HG02571 (cell line): Measurements from ENCODE around the gene UCHL3.

Source experiments
- ATAC-seq: cut with Tn5 transposase; IDR thresholded peaks from one replicate; pipeline ENCODE4 v1.9.1; 2021; ENCODE audit warnings: mild to moderate bottlenecking, moderate library complexity; ENCODE audit not compliant: unreplicated experiment

The UCHL3 gene

DNA sequence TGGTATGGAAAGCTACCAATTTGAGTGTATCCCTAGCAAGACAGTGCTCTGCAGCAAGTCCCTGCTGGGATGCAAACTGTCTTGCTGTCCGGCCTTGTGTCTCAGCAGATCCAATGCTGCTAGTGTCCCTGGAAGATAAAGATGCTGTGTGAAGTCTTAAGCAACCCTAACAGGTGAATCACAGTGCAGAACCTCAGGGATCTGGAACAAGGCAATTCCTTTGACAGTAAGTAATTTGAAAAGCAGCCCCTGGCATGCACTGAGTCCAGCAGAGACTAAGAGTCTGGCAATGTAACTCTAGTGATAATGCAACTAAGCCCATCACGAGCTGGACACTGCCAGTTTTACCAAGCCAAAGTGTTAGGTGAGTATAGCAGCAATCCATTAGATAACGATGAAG, 1.7 kb upstream of the UCHL3 start:
- ATAC-seq, result no peak

DNA sequence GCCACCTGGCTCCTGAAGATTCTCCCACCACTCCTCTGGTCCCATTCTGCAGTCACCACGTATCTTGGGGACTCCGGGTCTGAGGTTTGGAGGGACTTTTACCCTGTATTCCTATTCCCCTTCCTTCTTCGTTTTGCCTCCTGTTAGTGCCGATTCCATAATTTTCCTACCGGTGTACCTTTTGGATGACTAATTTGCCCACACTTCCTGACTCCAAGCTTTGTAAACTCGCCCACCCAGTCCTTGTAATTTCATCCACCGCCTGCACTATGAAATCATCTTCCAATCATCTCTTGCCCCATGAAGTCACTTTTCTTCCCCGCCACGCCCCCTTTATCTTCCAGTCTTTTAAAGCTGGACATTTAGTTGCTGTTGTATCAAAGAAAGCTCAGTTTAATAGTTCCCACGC, 572 bp downstream of the UCHL3 start:
- ATAC-seq, result peak; percentile 10

DNA sequence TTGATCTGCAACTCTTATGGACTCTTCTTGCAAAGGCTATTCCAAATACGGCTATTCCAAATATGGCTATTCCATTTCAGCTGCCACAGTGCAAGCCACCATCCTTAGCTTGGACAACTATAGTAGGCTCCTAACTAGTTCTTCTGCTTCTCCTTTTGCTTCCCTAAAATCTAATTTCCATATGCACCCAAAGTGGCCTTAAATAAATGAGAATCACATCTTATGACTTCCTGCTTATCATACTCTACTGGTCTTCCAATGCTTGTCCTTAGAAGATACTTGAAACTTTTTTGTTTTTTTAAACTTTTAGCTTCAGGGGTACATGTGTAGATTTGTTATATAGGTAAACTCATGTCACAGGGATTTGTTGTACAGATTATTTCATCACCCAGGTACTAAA, 4.9 kb downstream of the UCHL3 start:
- ATAC-seq, result no peak

DNA sequence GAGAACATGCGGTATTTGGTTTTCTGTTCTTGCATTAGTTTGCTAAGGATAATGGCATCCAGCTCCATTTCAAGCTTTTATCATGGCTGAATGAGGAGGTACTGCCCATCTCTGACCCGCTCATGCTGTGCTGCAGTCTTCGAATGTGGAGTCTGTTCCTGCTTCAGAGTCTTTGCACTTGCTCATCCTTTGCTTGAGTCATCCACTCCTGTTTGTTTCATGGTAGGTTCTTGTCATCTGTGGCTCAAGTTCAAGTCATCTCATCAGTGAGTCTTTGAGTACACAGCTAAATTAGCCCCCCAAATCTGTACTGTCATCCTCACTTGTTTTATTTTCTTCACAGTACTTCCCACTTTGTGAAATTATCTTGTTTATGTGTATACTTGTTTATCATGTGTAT, 5.4 kb downstream of the UCHL3 start:
- no peak for ATAC-seq

DNA sequence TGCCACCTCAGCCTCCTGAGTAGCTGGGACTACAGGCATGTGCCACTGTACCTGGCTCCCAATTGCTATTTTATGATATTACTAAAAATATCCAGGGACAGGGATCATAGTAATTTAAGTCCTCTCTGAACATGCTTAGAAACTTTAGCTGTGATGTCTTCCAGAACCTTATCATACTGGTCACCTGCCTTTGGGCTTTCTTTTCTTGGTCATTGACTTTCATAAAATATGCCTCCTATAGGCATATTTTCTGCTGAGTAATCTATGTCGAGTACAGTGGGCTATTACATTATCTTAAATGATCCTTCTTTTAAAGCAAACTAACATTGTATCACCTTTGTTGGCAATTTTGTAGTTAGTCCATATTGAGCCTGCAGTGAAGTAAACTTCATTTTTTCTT, 6.2 kb downstream of the UCHL3 start:
- ATAC-seq, result no peak

DNA sequence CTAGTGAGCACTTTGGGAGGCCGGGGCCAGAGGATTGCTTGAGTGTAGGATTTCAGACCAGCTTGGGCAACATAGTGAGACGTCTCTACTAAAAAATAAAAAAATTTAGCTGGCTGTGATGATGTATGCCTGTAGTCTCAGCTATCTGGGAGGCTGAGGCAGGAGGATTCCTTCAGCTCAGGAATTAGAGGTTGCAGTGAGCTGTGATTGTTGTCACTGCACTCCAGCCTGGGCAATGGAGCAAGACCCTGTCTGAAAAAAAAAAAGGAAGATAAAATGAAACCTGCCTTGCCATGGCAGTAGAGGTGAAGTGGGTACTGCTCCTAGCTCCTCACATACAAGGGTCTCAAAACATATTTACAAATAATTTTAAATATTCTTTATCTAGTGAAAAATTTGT, 7.4 kb downstream of the UCHL3 start:
- ATAC-seq, result no peak

DNA sequence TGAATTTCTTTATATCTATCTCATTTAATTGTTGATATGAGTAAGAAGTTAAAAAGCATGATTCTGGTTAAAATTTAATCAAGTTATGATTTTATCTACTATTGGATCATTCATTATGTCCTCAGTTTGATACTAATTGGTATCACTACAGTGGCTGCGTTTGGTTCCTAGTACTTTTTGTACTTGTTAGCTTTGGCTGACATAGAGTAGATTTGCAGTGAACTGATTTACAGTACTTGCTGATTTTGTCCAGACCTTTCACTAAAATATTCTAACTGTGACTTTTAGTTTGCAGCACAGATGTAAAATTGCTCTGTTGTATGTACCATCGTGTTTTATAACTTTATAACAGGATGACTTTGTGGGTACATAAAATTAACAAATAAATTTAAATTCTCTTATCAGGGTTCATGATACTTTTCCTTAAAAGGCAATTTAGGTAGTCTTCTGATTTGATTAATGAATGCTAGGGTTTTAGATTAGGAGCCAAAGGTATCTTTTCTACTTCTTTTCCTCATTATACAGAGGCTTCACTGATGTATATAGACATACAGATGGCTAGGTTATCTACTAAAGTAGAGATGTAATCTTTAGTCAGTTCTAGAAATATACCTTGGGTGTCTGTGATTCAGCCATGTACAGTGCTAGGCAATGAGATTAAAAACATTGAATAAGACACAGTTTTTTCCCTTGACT, 8.7 kb downstream of the UCHL3 start:
- ATAC-seq, result no peak

DNA sequence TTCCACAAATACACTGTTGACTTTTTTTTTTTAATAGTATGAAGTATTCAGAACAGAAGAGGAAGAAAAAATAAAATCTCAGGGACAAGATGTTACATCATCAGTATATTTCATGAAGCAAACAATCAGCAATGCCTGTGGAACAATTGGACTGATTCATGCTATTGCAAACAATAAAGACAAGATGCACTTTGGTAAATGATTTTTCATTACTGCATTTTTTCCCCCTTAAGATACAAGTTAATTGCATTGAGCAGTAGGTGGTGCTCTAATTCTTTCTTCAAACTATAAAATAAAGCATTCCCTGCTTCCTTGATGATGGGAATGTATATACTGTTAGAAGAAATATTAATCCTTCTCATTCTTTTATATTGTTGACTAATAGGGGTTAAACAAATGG, 17.1 kb downstream of the UCHL3 start:
- no peak for ATAC-seq

DNA sequence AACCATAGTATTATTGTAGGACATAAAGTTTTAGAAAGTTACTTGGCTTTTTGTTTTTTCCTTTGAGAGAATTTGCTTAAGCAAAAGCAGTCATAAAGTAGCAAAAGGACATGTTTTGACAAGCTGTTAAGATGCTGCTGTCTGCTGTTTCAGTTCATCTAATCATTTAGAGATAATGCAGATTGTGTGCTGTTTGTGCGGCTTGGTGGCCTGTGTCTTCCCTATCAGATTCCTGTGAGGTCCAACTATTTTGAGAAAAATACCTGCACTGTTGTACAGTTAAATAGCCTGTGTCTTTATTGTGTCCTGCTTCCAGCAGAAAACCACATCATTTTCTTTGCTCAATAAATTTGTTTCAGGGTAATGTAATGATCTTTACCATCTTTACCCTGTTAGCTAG, 20.0 kb downstream of the UCHL3 start:
- ATAC-seq, result no peak

DNA sequence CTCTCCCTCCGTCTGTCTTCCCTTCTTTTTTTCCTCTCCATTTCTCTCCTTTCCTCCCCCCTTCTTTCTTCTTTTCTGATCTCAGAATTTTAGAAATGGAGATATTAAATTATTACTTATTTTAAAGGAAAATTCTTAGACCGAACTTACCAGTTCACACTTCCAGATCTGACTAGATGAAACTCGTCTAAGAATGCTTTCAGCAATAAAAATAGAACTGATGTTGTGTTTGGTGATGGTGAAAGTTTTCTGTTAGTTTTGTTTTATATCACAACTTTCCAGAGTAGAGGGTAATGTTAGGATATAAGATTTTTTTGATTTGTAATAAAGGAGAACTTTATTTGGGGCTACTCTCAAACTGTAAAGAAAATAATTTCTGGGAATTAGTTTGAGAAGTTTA, 29.9 kb downstream of the UCHL3 start:
- ATAC-seq, result no peak

DNA sequence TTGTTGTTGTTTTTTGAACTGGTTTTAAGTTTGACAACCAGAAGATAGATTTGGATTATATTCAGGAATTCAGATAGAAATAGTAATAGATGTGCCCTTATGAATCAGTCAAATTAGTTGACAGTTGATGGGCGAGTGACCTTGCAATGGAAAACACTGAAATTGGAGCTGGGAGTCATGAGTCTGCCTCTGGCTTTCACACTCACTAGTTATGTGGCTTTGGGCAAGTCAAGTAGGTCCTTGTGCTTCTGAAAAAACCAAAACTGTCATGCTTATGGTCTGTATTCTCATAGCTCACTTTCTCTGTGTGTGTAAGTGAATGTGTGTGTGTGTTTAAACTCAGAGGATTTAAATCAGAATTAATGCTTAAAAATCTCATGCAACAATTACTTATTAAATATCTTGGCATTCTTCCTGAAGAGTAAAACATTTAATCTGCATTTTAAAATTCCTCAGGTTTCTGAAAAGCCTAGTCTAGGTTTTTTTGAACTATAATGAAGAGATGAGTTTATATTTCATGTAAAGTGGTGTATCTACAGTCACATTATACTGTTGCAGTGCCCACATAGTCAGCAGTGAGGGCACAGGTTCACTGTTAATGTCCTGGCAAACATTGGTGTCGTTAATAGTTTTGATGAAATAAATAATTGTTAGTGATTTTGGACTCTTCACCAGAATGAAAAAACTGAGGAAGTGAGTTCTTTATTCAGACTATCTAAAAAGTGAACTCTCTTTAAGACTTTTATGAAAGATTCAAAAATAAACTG, 32.5 kb downstream of the UCHL3 start:
- ATAC-seq, result no peak

DNA sequence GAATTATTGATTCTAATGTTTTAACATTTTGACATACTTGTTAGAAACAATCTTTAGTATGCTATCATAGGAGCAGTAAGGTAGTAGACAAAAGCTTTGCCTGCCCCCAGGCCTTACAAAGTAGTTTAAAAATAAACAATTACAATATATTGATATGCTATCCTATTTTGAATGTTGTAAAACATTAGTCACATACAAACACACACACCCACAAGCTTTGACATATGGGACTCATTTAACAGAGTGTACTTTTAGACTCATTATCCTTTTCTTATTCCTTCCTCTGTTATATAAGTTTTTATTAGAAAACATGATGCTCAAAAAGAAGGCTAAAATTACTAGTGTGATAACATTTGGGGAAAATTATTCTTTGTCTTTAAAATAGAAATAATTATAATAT, 33.5 kb downstream of the UCHL3 start:
- no peak for ATAC-seq

DNA sequence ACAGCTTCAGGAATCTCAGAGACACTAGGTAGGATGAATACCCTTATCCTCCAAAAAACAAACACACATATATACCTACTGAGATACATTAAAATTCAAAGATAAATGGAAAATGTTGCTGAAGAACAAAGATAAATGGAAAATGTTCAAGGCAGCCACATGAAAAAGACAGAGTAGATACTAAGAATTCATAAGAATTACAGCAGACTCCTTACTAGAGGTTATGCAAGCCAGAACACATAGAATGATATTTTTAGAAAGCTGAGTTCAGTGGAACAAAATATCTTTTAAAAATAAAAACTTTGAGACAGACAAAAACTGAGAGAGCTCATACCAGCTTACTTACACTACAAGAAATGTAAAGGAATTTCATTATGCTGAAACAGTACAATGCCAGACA, 35.6 kb downstream of the UCHL3 start:
- ATAC-seq, result no peak

DNA sequence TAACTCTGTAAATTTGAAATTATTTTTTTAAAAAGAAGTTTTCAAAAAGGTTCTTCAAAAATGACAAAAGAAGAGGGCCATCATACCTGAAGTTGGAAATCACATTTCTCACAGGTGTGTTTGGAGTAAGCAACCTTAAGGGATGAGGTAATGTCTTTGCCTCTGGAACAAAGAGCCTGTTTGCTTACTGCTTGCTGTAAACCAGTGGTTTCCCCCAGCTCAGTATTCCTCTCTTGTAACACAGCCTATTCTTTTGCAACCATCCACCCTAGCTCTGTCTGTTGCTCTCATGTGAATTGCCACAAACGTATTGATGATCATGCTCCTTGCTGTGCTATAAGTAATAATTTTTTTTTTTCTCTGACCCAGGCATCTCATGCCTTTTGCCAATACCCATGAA, 38.1 kb downstream of the UCHL3 start:
- no peak for ATAC-seq

DNA sequence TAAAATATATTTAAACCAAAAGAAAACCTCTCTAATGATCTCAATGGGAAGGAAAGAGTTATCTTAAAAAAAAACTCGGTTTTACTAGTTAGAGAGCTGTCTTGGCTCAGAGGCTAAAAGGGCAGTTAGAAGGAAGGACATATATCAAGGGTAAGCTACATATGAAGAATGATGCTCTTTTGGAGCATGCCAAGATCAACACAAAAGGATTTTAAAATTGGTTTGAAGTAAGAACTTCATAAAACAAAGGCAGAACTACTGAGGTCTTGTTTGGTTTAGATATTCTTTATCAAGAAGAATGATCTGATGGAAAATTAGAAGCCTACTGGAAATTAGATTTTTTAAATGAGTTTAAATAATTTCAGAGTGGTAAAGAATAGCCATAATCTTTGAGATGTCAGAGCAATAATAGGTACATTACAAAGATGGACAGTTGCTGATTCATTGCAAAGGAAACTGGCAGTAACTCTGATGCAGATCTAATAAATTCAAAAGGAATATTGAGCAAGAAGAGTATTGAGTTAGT, 47.1 kb downstream of the UCHL3 start:
- no peak for ATAC-seq

DNA sequence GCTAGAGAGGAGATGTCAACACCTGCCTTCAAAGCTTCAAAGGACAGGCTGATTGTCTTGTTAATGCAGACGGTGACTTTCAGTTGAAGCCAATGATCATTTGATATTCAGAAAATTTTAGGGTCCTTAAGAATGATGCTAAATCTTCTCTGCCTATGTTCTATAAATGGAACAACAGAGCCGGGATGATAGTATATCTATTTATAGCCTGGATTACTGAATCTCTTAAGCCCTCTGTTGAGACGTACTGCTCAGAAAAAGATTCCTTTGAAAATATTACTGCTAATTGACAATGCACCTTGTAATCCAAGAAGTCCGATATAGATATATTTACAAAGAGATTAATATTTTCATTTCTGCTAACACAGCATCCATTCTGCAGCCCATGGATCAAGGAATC, 50.8 kb downstream of the UCHL3 start:
- no peak for ATAC-seq

DNA sequence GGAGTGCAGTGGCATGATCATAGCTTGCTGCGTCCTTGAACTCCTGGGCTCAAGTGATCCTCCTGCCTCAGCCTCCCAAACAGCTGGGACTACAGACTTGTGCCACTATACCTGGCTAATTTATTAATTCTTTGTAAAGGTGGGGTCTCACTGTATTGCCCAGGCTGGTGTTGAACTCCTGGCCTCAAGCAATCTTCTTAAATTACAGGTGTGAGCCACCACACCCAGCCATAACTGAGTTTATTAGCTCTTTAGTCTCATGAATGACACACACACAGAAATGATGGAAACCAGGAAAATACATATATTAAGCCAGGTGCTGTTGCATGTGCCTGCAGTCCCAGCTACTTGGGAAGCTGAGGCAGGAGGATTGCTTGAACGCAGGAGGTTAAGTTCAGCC, 53.4 kb downstream of the UCHL3 start:
- ATAC-seq, result no peak

DNA sequence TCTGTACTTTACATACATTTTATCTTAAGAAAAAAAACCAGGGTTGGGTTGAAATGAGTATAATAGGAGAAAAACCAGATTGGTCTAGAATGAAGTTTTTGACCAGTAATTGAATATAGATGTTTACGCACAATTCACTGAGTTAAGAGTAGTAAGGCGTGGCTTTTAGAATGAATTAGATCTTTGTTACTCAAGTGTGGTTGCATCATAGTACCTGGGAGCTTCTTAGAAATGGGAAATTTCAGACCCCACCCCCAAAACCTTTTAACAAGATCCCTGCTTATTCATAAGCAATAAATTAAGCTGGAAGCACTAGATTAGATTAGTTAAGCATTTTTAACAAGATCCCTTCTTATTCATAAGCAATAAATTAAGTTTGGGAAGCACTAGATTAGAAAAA, 57.9 kb downstream of the UCHL3 start:
- ATAC-seq, result no peak

DNA sequence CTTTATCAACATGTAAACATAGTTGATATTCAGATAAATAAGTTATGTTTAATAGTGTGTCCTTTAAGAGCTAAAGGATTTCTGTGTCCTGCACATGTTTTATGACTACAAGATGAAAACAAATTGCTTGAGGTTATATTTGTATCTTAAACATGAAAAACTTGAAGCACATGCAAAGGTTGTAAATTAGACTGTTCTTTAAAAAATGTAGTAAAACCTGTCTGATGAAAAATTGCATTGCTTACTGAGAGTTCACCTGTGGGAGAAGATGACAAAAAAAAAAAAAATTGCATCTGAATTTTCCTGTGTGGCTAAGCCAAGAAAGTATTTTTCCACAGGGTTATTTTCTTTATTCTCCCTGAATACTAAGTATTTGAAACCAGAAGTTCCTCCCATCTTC, 60.9 kb downstream of the UCHL3 start:
- ATAC-seq, result no peak

DNA sequence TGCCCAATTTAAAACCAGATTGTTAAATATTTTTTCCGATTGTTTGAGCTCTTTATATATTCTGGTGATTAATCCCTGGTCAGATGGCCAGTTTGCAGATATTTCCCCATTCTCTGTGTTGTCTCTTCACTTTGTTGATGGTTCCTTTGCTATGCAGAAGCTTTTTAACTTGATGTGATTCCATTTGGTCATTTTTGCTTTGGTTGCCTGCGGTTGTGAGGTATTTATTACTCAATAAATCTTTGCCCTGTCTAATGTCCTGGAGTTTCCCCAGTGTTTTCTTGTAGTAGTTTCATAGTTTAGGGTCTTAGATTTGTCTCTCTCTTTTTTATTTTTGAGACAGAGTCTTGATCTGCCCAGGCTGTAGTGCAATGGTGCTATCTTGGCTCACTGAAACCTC, 62.8 kb downstream of the UCHL3 start:
- ATAC-seq, result no peak

DNA sequence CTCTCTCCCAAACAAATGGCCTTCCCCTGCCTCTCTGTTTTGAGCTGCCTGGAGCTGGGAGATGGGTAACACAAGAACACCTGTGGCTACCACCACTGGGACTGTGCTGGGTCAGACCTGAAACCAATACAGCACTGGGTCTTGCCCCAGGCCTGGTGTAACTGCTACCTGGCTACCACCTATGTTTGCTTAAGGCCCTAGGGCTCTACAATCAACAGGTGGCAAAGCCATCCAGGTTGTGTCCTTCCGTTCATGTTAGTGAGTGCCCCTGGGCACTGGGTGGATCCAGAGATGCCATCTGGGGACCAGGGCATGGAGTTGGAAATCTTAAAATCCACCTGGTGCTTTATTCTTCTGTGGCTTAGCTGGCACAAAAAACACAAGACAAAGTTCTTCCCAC, 67.6 kb downstream of the UCHL3 start:
- no peak for ATAC-seq

DNA sequence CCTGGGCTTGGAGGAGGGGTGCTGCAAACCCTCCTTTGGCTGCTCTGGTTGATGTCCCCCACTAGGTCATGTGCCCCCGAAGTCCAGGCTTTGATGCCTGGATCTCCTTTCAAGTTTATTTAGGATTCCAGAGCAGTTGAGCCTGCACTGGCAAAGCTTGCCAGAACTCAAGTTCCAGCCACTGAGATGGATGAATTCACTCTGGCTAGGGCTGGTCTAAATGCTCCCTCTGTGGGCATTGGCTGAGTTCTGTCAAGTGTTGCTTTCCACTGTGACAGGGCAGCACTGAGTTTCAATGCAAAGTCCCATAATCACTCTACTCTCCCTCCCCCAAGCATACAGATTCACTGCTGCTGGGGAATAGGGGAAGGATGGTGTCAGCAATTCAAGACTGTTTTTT, 68.7 kb downstream of the UCHL3 start:
- ATAC-seq, result no peak

DNA sequence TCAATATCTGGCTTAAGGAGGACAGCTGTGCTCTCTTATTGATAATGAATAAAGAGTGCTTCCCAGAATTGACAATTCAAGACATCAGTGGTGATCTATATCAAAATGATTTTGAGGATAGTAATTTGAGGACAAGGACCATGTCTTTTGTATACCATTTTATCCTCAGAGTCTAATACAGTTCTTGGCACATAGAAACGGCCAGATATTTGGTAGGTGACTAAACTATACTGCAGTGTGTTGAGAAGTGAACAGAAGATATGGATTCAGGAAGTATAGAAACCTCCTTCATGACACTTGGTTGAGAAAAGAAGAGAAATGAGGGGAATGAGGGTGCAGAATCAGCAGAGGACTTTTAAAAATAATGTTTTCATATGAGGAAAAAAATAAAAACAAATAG, 70.4 kb downstream of the UCHL3 start:
- no peak for ATAC-seq
